HepG2 (cell line): ENCODE data around the gene PLEKHM2. TPM values are rescaled to one million over a fixed set of nuclear protein-coding genes. Genes with fewer than 3 reads are reported as not detected.

Experiments
- CBX2 ChIP-seq, 2 experiments: fragments of 200-600 bp in 1 of 2; sonication (generic); formaldehyde crosslinking in 1 of 2; IDR thresholded peaks; 2 replicates each; pipeline versions ENCODE4 v1.7.0 to v1.8.1; 2018 to 2022; ENCODE audit warnings: low read depth in 2 of 2, low read length in 1 of 2, mild to moderate bottlenecking in 1 of 2, missing genetic modification reagents in 1 of 2
- JUNB ChIP-seq: sonication (generic); formaldehyde crosslinking; IDR thresholded peaks from 2 replicates; pipeline ENCODE4 v1.8.0; 2022; ENCODE audit warnings: missing genetic modification reagents, mild to moderate bottlenecking, borderline replicate concordance
- KAT8 ChIP-seq: IDR thresholded peaks from 2 replicates; pipeline ENCODE4 v1.6.1; 2016; ENCODE audit warnings: missing genetic modification reagents, missing compliant biosample characterization
- KDM5A ChIP-seq: fragments of 200-600 bp; sonication (generic); IDR thresholded peaks from 2 replicates; pipeline ENCODE4 v1.7.0; 2018; ENCODE audit warnings: antibody characterized with exemption, mild to moderate bottlenecking, low read length, borderline replicate concordance
- SAFB2 ChIP-seq: sonication (generic); formaldehyde crosslinking; IDR thresholded peaks from 2 replicates; pipeline ENCODE4 v1.5.1; 2020; ENCODE audit warnings: missing genetic modification reagents, low read depth, mild to moderate bottlenecking, borderline replicate concordance
- SIN3A ChIP-seq: IDR thresholded peaks from 2 replicates; pipeline ENCODE4 v1.6.1; 2011; ENCODE audit warnings: low read depth, mild to moderate bottlenecking, control low read depth, low read length, borderline replicate concordance
- SUZ12 ChIP-seq: fragments of 150-350 bp; IDR thresholded peaks from 2 replicates; pipeline ENCODE4 v1.6.1; 2014; ENCODE audit warnings: low read depth, low read length
- polyA plus RNA-seq, 8 experiments: library from polyadenylated mRNA; depleted of rRNA in 3 of 8; stranded (reverse) in 7 of 8; unstranded in 1 of 8; fragments of >200 nt; fragmentation: Illumina TruSeq in 4 of 8; extraction: Trizol in 4 of 8; gene quantifications; 2 replicates each; pipeline versions ENCODE4 v1.2.1 to v1.2.3, GENCODE V29; 2011 to 2016; ENCODE audit warnings: low read depth in 4 of 8, missing spikeins in 1 of 8, mixed read lengths in 1 of 8; ENCODE audit not compliant: insufficient read depth in 1 of 8
- total RNA-seq, 5 experiments: library from RNA; depleted of rRNA; stranded (reverse); fragments of >200 nt; fragmentation: Illumina TruSeq; extraction: Trizol; gene quantifications; 2 replicates each; pipeline ENCODE4 v1.2.3, GENCODE V29; 2016; ENCODE audit warnings: low read depth in 1 of 5
- TF ChIP-seq, protein P1 (sequence below), 2 experiments: sonication (generic) in 1 of 2; formaldehyde crosslinking in 1 of 2; IDR thresholded peaks; 2 replicates each; pipeline versions ENCODE4 v1.6.1 to v1.9.0; 2014 to 2022; ENCODE audit warnings: antibody characterized with exemption in 1 of 2, borderline replicate concordance in 1 of 2, inconsistent platforms in 1 of 2, low read depth in 1 of 2, missing genetic modification reagents in 1 of 2
- TF ChIP-seq, protein P2 (sequence below): sonication (generic); formaldehyde crosslinking; IDR thresholded peaks from 2 replicates; pipeline ENCODE4 v1.4.0; 2020; ENCODE audit warnings: missing genetic modification reagents
- TF ChIP-seq, protein P3 (sequence below): sonication (generic); formaldehyde crosslinking; IDR thresholded peaks from 2 replicates; pipeline ENCODE4 v1.9.0; 2021; ENCODE audit warnings: missing genetic modification reagents, borderline replicate concordance
- TF ChIP-seq, protein P4 (sequence below): sonication (generic); formaldehyde crosslinking; conservative IDR thresholded peaks from 2 replicates; pipeline ENCODE4 v1.4.0; 2020; ENCODE audit warnings: missing genetic modification reagents
- TF ChIP-seq, protein P5 (sequence below): sonication (generic); formaldehyde crosslinking; IDR thresholded peaks from 2 replicates; pipeline ENCODE4 v1.5.0; 2020; ENCODE audit warnings: missing genetic modification reagents

The PLEKHM2 gene
- total and polyA plus RNA-seq, 2 of the 13 experiments (the other 11 are each of a cell fraction or from before 2014, with no cell fraction given), result 16.5 to 27.3 TPM

DNA sequence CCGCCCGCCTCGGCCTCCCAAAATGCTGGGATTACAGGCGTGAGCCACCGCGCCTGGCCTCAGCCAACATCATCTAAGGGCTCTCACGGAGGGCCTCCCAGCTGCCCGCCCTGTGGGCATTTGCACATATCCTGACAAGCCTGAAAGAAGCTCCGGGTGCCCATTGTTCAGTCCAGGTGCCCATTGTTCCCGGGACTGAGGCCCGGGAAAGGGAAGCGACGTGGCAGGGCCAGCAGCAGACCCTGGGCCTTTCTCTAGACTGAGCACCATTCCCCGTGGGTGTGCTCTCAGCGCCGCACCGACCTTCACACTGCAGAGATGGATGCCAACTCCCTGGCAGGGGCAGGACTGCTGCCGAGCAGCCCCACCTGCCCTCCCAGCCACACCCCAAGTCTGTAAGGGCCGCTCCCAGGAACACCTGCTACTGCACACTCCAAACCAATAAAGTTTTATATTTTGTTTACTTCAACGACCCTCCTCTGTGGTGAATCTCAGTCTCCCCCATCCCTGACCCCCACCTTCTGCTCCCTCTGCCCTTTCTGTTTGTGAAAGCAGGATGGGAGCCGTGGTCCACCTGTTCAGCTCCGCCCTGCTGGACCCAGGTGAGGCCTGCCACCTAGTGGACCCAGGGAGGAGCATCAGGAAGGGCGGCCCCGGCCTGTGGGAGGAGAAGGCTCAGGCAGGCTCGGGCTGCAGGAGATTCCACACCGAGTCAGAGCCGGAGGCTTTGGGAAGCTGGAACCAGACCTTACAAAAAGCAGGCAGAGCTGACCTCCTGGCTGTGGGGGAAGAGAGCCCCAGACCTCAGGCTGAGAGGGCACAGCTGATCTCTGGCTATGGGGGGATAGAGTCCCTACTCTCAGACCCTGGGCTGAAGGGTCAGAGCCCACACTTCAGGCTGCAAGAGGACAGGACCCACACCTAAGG, 57.1 kb downstream of the PLEKHM2 start (continued):
- TF ChIP-seq, protein P1, sequence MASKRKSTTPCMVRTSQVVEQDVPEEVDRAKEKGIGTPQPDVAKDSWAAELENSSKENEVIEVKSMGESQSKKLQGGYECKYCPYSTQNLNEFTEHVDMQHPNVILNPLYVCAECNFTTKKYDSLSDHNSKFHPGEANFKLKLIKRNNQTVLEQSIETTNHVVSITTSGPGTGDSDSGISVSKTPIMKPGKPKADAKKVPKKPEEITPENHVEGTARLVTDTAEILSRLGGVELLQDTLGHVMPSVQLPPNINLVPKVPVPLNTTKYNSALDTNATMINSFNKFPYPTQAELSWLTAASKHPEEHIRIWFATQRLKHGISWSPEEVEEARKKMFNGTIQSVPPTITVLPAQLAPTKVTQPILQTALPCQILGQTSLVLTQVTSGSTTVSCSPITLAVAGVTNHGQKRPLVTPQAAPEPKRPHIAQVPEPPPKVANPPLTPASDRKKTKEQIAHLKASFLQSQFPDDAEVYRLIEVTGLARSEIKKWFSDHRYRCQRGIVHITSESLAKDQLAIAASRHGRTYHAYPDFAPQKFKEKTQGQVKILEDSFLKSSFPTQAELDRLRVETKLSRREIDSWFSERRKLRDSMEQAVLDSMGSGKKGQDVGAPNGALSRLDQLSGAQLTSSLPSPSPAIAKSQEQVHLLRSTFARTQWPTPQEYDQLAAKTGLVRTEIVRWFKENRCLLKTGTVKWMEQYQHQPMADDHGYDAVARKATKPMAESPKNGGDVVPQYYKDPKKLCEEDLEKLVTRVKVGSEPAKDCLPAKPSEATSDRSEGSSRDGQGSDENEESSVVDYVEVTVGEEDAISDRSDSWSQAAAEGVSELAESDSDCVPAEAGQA (IDR thresholded peaks at IDR 0.05; ENCODE audit: low read depth), result no peak
- TF ChIP-seq, protein P1 (CRISPR knock-in tag; IDR thresholded peaks at IDR 0.05; ENCODE audit: borderline replicate concordance), result no peak
- TF ChIP-seq CBX2 (IDR thresholded peaks at IDR 0.05; ENCODE audit: low read depth, low read length), result no peak
- no peak for TF ChIP-seq CBX2 (CRISPR knock-in tag; IDR thresholded peaks at IDR 0.05; ENCODE audit: low read depth)
- no peak for TF ChIP-seq KDM5A
- TF ChIP-seq SAFB2, result no peak
- peak; percentile 71 for TF ChIP-seq KAT8 (CRISPR knock-in tag)
- TF ChIP-seq SUZ12, result no peak
- TF ChIP-seq, protein P2, sequence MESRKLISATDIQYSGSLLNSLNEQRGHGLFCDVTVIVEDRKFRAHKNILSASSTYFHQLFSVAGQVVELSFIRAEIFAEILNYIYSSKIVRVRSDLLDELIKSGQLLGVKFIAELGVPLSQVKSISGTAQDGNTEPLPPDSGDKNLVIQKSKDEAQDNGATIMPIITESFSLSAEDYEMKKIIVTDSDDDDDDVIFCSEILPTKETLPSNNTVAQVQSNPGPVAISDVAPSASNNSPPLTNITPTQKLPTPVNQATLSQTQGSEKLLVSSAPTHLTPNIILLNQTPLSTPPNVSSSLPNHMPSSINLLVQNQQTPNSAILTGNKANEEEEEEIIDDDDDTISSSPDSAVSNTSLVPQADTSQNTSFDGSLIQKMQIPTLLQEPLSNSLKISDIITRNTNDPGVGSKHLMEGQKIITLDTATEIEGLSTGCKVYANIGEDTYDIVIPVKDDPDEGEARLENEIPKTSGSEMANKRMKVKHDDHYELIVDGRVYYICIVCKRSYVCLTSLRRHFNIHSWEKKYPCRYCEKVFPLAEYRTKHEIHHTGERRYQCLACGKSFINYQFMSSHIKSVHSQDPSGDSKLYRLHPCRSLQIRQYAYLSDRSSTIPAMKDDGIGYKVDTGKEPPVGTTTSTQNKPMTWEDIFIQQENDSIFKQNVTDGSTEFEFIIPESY (CRISPR knock-in tag), result 0 out of 2 replicates have a peak, but pooled peaks have one; percentile 59
- TF ChIP-seq, protein P3, sequence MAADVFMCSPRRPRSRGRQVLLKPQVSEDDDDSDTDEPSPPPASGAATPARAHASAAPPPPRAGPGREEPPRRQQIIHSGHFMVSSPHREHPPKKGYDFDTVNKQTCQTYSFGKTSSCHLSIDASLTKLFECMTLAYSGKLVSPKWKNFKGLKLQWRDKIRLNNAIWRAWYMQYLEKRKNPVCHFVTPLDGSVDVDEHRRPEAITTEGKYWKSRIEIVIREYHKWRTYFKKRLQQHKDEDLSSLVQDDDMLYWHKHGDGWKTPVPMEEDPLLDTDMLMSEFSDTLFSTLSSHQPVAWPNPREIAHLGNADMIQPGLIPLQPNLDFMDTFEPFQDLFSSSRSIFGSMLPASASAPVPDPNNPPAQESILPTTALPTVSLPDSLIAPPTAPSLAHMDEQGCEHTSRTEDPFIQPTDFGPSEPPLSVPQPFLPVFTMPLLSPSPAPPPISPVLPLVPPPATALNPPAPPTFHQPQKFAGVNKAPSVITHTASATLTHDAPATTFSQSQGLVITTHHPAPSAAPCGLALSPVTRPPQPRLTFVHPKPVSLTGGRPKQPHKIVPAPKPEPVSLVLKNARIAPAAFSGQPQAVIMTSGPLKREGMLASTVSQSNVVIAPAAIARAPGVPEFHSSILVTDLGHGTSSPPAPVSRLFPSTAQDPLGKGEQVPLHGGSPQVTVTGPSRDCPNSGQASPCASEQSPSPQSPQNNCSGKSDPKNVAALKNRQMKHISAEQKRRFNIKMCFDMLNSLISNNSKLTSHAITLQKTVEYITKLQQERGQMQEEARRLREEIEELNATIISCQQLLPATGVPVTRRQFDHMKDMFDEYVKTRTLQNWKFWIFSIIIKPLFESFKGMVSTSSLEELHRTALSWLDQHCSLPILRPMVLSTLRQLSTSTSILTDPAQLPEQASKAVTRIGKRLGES (CRISPR knock-in tag), result no peak
- TF ChIP-seq SIN3A, result no peak
- TF ChIP-seq, protein P4, sequence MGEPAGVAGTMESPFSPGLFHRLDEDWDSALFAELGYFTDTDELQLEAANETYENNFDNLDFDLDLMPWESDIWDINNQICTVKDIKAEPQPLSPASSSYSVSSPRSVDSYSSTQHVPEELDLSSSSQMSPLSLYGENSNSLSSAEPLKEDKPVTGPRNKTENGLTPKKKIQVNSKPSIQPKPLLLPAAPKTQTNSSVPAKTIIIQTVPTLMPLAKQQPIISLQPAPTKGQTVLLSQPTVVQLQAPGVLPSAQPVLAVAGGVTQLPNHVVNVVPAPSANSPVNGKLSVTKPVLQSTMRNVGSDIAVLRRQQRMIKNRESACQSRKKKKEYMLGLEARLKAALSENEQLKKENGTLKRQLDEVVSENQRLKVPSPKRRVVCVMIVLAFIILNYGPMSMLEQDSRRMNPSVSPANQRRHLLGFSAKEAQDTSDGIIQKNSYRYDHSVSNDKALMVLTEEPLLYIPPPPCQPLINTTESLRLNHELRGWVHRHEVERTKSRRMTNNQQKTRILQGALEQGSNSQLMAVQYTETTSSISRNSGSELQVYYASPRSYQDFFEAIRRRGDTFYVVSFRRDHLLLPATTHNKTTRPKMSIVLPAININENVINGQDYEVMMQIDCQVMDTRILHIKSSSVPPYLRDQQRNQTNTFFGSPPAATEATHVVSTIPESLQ, result no peak
- TF ChIP-seq, protein P5, sequence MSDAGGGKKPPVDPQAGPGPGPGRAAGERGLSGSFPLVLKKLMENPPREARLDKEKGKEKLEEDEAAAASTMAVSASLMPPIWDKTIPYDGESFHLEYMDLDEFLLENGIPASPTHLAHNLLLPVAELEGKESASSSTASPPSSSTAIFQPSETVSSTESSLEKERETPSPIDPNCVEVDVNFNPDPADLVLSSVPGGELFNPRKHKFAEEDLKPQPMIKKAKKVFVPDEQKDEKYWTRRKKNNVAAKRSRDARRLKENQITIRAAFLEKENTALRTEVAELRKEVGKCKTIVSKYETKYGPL (CRISPR knock-in tag), result no peak
- TF ChIP-seq JUNB, result no peak
